ENCODE results near the gene SRL.

GRCh38 chr16:4147236-4147635 lies 94.6 kb downstream of the SRL start:
- TF ChIP-seq FOXJ3 (CRISPR knock-in tag; IDR thresholded peaks at IDR 0.05; ENCODE audit: borderline replicate concordance) (no peak), ETV6 (CRISPR knock-in tag; IDR thresholded peaks at IDR 0.05) (no peak), USF2 (CRISPR knock-in tag; IDR thresholded peaks at IDR 0.05) (no peak), CREM (CRISPR knock-in tag; IDR thresholded peaks at IDR 0.05) (no peak), SOX15 (CRISPR knock-in tag; IDR thresholded peaks at IDR 0.05) (no peak), AFF4 (CRISPR knock-in tag; IDR thresholded peaks at IDR 0.05; ENCODE audit: borderline replicate concordance) (no peak), MYBL2 (CRISPR knock-in tag; IDR thresholded peaks at IDR 0.05) (no peak), ZBTB21 (CRISPR knock-in tag; IDR thresholded peaks at IDR 0.05; ENCODE audit: borderline replicate concordance) (no peak), ESRRA (CRISPR knock-in tag; IDR thresholded peaks at IDR 0.05; ENCODE audit: borderline replicate concordance) (no peak), E2F1 (CRISPR knock-in tag; IDR thresholded peaks at IDR 0.05) (no peak), SMAD4 (CRISPR knock-in tag; IDR thresholded peaks at IDR 0.05) (no peak)
- TF ChIP-seq, protein P1, sequence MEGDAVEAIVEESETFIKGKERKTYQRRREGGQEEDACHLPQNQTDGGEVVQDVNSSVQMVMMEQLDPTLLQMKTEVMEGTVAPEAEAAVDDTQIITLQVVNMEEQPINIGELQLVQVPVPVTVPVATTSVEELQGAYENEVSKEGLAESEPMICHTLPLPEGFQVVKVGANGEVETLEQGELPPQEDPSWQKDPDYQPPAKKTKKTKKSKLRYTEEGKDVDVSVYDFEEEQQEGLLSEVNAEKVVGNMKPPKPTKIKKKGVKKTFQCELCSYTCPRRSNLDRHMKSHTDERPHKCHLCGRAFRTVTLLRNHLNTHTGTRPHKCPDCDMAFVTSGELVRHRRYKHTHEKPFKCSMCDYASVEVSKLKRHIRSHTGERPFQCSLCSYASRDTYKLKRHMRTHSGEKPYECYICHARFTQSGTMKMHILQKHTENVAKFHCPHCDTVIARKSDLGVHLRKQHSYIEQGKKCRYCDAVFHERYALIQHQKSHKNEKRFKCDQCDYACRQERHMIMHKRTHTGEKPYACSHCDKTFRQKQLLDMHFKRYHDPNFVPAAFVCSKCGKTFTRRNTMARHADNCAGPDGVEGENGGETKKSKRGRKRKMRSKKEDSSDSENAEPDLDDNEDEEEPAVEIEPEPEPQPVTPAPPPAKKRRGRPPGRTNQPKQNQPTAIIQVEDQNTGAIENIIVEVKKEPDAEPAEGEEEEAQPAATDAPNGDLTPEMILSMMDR (IDR thresholded peaks at IDR 0.05): no peak
- TF ChIP-seq, protein P2, sequence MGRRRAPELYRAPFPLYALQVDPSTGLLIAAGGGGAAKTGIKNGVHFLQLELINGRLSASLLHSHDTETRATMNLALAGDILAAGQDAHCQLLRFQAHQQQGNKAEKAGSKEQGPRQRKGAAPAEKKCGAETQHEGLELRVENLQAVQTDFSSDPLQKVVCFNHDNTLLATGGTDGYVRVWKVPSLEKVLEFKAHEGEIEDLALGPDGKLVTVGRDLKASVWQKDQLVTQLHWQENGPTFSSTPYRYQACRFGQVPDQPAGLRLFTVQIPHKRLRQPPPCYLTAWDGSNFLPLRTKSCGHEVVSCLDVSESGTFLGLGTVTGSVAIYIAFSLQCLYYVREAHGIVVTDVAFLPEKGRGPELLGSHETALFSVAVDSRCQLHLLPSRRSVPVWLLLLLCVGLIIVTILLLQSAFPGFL (CRISPR knock-in tag; IDR thresholded peaks at IDR 0.05; ENCODE audit: borderline replicate concordance): no peak
